RWPE2 (cell line): ENCODE data around the gene GARNL3.

Experiments
- ATAC-seq: fragments of 200-7000 bp; cut with Tn5 transposase; 3 replicates; pipeline ENCODE4 v1.9.1; 2021; ENCODE audit warnings: low read depth
- DNase-seq: peaks from one replicate; pipeline ENCODE4 v3.0.0-alpha.2; 2020; ENCODE audit warnings: low spot score
- H3K27ac ChIP-seq: fragments of 450-650 bp; 2 replicates; pipeline ENCODE4 v1.5.1; 2017; ENCODE audit warnings: mild to moderate bottlenecking; ENCODE audit not compliant: poor library complexity, severe bottlenecking
- H3K27me3 ChIP-seq: fragments of 250-450 bp; sonication (Bioruptor Pico); 2 replicates; pipeline ENCODE4 v1.5.1; 2021; ENCODE audit warnings: mild to moderate bottlenecking, moderate library complexity; ENCODE audit not compliant: insufficient read depth, poor library complexity, severe bottlenecking
- H3K36me3 ChIP-seq: fragments of 250-450 bp; sonication (Bioruptor Pico); 2 replicates; pipeline ENCODE4 v1.5.1; 2020; ENCODE audit warnings: low read depth, mild to moderate bottlenecking, moderate library complexity
- H3K4me1 ChIP-seq: fragments of 250-450 bp; sonication (Bioruptor Pico); 2 replicates; pipeline ENCODE4 v1.5.1; 2021; ENCODE audit warnings: mild to moderate bottlenecking, moderate library complexity; ENCODE audit not compliant: insufficient read depth, poor library complexity, severe bottlenecking
- H3K4me3 ChIP-seq: fragments of 250-450 bp; sonication (Bioruptor Pico); 2 replicates; pipeline ENCODE4 v1.5.1; 2021; ENCODE audit warnings: mild to moderate bottlenecking, moderate library complexity; ENCODE audit not compliant: severe bottlenecking
- H3K9me3 ChIP-seq: fragments of 250-450 bp; sonication (Bioruptor Pico); 2 replicates; pipeline ENCODE4 v1.5.1; 2021; ENCODE audit warnings: mild to moderate bottlenecking, moderate library complexity; ENCODE audit not compliant: severe bottlenecking
- TF ChIP-seq, protein P1 (sequence below): fragments of 450-650 bp; IDR thresholded peaks from one replicate; pipeline ENCODE4 v1.5.1; 2017; ENCODE audit warnings: mild to moderate bottlenecking, moderate library complexity; ENCODE audit not compliant: poor library complexity, severe bottlenecking

Gene GARNL3

DNA sequence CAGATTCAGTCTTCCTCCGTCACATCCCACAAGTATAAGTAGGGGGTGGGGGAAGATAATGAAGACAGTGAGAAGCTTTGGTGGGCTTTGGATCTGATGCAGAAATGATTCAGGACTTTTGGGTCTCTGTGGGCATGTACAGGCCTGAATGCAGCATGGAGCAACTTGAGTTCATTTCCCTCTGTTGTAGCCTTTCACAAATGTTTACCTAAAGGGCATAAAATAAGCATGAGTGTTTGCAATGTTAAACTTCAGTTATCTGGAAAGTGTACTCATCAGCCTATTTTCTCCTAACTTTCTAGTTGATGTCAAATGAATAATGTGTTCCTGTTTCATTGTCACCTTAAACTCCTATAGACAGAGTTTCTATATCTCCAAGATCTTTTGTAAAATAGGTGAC lies 39.3 kb downstream of the GARNL3 start:
- no peaks in the 10 kb centered on the region for H3K36me3 ChIP-seq
- H3K27ac ChIP-seq: no peak overlapping the region
- TF ChIP-seq, protein P1, sequence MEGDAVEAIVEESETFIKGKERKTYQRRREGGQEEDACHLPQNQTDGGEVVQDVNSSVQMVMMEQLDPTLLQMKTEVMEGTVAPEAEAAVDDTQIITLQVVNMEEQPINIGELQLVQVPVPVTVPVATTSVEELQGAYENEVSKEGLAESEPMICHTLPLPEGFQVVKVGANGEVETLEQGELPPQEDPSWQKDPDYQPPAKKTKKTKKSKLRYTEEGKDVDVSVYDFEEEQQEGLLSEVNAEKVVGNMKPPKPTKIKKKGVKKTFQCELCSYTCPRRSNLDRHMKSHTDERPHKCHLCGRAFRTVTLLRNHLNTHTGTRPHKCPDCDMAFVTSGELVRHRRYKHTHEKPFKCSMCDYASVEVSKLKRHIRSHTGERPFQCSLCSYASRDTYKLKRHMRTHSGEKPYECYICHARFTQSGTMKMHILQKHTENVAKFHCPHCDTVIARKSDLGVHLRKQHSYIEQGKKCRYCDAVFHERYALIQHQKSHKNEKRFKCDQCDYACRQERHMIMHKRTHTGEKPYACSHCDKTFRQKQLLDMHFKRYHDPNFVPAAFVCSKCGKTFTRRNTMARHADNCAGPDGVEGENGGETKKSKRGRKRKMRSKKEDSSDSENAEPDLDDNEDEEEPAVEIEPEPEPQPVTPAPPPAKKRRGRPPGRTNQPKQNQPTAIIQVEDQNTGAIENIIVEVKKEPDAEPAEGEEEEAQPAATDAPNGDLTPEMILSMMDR: no peak
- H3K4me3 ChIP-seq: no peak overlapping the region
- H3K9me3 ChIP-seq: no peaks in the 10 kb centered on the region
- no peaks in the 10 kb centered on the region for H3K27me3 ChIP-seq
- no peak for DNase-seq
- ATAC-seq: no peak
- H3K4me1 ChIP-seq: peaks cover 5% of the 10 kb centered on the region

- Histone ChIP-seq H3K9me3 (no peaks in the 10 kb centered on the region), H3K36me3 (no peaks in the 10 kb centered on the region), H3K4me3 (no peak overlapping the region), H3K27ac (no peak overlapping the region), H3K4me1 (peaks cover 10% of the 10 kb centered on the region), H3K27me3 (no peaks in the 10 kb centered on the region)
- TF ChIP-seq, protein P1: no peak
- no peak for DNase-seq
- ATAC-seq: no peak
Observed at GRCh38 chr9:127305206-127305837, 40.7 kb downstream of the GARNL3 start.

DNA sequence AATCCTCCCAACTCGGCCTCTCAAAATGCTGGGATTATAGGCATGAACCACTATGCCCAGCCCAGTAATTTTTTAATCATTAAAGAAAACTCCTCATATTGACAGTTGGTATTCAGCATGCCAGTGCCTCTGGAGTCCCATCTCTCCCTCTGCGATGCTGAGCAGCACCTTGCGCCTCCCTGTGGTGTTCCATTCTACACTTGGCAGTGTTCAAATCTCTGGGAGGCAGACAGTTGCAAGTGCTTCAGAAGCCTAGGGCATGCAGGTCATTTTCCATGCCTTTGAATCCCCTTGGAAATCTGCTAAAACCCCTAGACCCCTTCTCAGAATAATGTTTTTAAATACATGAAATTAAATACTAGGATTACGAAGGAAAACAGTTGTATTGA lies 41.3 kb downstream of the GARNL3 start:
- Histone ChIP-seq H3K4me3 (no peak overlapping the region), H3K36me3 (no peaks in the 10 kb centered on the region), H3K9me3 (no peaks in the 10 kb centered on the region), H3K4me1 (peaks cover 10% of the 10 kb centered on the region), H3K27me3 (no peaks in the 10 kb centered on the region), H3K27ac (no peak overlapping the region)
- DNase-seq (no peak), ATAC-seq (no peak)
- TF ChIP-seq, protein P1: no peak

GRCh38 chr9:127307802-127308201 lies 43.2 kb downstream of the GARNL3 start:
- H3K36me3 ChIP-seq: no peaks in the 10 kb centered on the region
- DNase-seq (no peak), ATAC-seq (no peak)

More at GRCh38 chr9:127307802-127308201, 43.2 kb downstream of the GARNL3 start:
- Histone ChIP-seq H3K4me3 (no peak overlapping the region), H3K4me1 (peaks cover 18% of the 10 kb centered on the region), H3K27me3 (no peaks in the 10 kb centered on the region), H3K9me3 (no peaks in the 10 kb centered on the region), H3K27ac (no peak overlapping the region)
- TF ChIP-seq, protein P1: no peak
